ENCODE measurements around the gene TP53BP2.

The TP53BP2 gene

GRCh38 chr1:223770621-223771315, 75.0 kb downstream of the TP53BP2 start:
- in situ Hi-C loops (cut with HindIII; ENCODE audit: low sequenced_read_pairs) = no loop called here

GRCh38 chr1:223765719-223766340, 79.9 kb downstream of the TP53BP2 start:
- in situ Hi-C loops (cut with HindIII; ENCODE audit: low sequenced_read_pairs) = no loop called here

GRCh38 chr1:223765036-223765718, 80.6 kb downstream of the TP53BP2 start:
- in situ Hi-C loops (cut with HindIII; ENCODE audit: low sequenced_read_pairs) = no loop called here

- in situ Hi-C loops (cut with HindIII; ENCODE audit: low sequenced_read_pairs) = no loop called here
Observed at GRCh38 chr1:223763881-223764280, 81.9 kb downstream of the TP53BP2 start.

GRCh38 chr1:223763251-223763650, 82.5 kb downstream of the TP53BP2 start:
- in situ Hi-C loops (cut with HindIII; ENCODE audit: low sequenced_read_pairs) = no loop called here

- in situ Hi-C loops (cut with HindIII; ENCODE audit: low sequenced_read_pairs) = no loop called here
Observed at GRCh38 chr1:223761411-223761810, 84.3 kb downstream of the TP53BP2 start.

GRCh38 chr1:223760833-223761232, 84.9 kb downstream of the TP53BP2 start:
- in situ Hi-C loops (cut with HindIII; ENCODE audit: low sequenced_read_pairs) = no loop called here

- in situ Hi-C loops (cut with HindIII; ENCODE audit: low sequenced_read_pairs) = no loop called here
Observed at GRCh38 chr1:223759273-223759672, 86.5 kb downstream of the TP53BP2 start.

GRCh38 chr1:223758734-223759133, 87.0 kb downstream of the TP53BP2 start:
- in situ Hi-C loops (cut with HindIII; ENCODE audit: low sequenced_read_pairs) = no loop called here

GRCh38 chr1:223756806-223757700, 88.7 kb downstream of the TP53BP2 start:
- in situ Hi-C loops (cut with HindIII; ENCODE audit: low sequenced_read_pairs) = no loop called here

- in situ Hi-C loops (cut with HindIII; ENCODE audit: low sequenced_read_pairs) = no loop called here
Observed at GRCh38 chr1:223755992-223756775, 89.6 kb downstream of the TP53BP2 start.

GRCh38 chr1:223755432-223755792, 90.3 kb downstream of the TP53BP2 start:
- in situ Hi-C loops (cut with HindIII; ENCODE audit: low sequenced_read_pairs) = no loop called here

GRCh38 chr1:223754681-223755431, 90.9 kb downstream of the TP53BP2 start:
- in situ Hi-C loops (cut with HindIII; ENCODE audit: low sequenced_read_pairs) = loop anchor here (5.0 kb wide), 1 partner anchor 38 kb away; no protein-coding TSS in a partner anchor

- in situ Hi-C loops (cut with HindIII; ENCODE audit: low sequenced_read_pairs) = loop anchor here (5.0 kb wide), 1 partner anchor 36 kb away; no protein-coding TSS in a partner anchor
Observed at GRCh38 chr1:223752721-223753515, 92.8 kb downstream of the TP53BP2 start.

- in situ Hi-C loops (cut with HindIII; ENCODE audit: low sequenced_read_pairs) = loop anchor here (5.0 kb wide), 1 partner anchor 34 kb away; no protein-coding TSS in a partner anchor
Observed at GRCh38 chr1:223751696-223752095, 94.1 kb downstream of the TP53BP2 start.

GRCh38 chr1:223750730-223751570, 94.8 kb downstream of the TP53BP2 start:
- in situ Hi-C loops (cut with HindIII; ENCODE audit: low sequenced_read_pairs) = loop anchor here (5.0 kb wide), 1 partner anchor 34 kb away; no protein-coding TSS in a partner anchor
